Stomach (tissue), 4 donors: Measurements from ENCODE around the gene PDCD4.
"Not testable (repeated sequence)": the region's sequence is repeated elsewhere in the genome, so short reads cannot be mapped to it uniquely, and the experiment has no call there.

Experiments used
- EP300 ChIP-seq: sonication (generic); formaldehyde crosslinking; IDR thresholded peaks from one replicate; pipeline ENCODE4 v1.6.1; 2017; ENCODE audit warnings: antibody characterized with exemption
- TF ChIP-seq, protein P1 (sequence below), 7 experiments: fragments of 450-650 bp in 4 of 7; fragments of 200-600 bp in 3 of 7; sonication (generic) in 3 of 7; IDR thresholded peaks; one replicate each; pipeline ENCODE4 v1.5.1; 2016 to 2019; ENCODE audit warnings: antibody characterized with exemption in 7 of 7, control low read depth in 2 of 7, mild to moderate bottlenecking in 1 of 7

DNA sequence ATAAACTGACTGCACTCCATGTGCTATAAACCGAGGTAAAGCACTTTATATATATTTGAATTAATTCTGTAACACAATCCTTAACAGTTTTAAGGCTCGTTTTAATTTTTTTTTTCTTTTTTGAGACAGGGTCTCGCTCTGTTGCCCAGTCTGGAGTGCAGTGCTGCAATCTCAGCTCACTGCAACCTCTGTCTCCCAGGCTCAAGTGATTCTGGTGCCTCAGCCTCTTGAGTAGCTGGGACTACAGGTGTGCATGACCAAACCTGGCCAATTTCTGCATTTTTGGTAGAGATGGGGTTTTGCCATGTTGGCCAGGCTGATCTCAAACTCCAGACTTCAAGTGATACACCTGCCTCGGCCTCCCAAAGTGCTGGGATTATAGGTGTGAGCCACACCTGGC, 43.9 kb downstream of the PDCD4 start:
- TF ChIP-seq, protein P1, sequence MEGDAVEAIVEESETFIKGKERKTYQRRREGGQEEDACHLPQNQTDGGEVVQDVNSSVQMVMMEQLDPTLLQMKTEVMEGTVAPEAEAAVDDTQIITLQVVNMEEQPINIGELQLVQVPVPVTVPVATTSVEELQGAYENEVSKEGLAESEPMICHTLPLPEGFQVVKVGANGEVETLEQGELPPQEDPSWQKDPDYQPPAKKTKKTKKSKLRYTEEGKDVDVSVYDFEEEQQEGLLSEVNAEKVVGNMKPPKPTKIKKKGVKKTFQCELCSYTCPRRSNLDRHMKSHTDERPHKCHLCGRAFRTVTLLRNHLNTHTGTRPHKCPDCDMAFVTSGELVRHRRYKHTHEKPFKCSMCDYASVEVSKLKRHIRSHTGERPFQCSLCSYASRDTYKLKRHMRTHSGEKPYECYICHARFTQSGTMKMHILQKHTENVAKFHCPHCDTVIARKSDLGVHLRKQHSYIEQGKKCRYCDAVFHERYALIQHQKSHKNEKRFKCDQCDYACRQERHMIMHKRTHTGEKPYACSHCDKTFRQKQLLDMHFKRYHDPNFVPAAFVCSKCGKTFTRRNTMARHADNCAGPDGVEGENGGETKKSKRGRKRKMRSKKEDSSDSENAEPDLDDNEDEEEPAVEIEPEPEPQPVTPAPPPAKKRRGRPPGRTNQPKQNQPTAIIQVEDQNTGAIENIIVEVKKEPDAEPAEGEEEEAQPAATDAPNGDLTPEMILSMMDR (IDR thresholded peaks at IDR 0.05) = not testable (repeated sequence)
- TF ChIP-seq EP300 = not testable (repeated sequence)
